ENCODE results near the gene GJD3.

- no peak for TF ChIP-seq POLR2A (IDR thresholded peaks at IDR 0.05)
- TF ChIP-seq, protein P1, sequence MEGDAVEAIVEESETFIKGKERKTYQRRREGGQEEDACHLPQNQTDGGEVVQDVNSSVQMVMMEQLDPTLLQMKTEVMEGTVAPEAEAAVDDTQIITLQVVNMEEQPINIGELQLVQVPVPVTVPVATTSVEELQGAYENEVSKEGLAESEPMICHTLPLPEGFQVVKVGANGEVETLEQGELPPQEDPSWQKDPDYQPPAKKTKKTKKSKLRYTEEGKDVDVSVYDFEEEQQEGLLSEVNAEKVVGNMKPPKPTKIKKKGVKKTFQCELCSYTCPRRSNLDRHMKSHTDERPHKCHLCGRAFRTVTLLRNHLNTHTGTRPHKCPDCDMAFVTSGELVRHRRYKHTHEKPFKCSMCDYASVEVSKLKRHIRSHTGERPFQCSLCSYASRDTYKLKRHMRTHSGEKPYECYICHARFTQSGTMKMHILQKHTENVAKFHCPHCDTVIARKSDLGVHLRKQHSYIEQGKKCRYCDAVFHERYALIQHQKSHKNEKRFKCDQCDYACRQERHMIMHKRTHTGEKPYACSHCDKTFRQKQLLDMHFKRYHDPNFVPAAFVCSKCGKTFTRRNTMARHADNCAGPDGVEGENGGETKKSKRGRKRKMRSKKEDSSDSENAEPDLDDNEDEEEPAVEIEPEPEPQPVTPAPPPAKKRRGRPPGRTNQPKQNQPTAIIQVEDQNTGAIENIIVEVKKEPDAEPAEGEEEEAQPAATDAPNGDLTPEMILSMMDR (IDR thresholded peaks at IDR 0.05) = no peak
Observed at GRCh38 chr17:40349477-40349894, 15.1 kb downstream of the GJD3 start.
